ENCODE results near the gene YJEFN3.

YJEFN3 gene

DNA sequence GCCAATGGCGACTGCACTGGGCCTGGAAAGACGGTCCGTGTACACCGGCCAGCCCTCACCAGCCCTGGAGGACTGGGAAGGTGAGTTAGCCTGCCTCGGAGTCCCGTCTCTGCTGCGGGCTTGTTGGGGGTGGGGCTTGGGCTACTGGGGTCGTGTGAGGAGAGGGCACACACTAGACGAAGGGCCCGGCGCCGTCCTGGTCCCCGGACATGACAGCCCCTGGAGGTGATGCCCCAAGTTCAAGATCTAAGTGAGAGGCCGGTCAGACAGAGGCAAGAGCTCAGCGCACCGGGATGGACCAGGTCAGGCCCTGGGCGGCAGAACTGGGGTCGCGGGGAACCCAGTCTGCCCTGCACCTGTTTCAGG is 11.0 kb downstream of the YJEFN3 start:
- Histone ChIP-seq H3K9me3 (ENCODE audit: low read length) (no peaks in the 10 kb centered on the region), H4K20me1 (ENCODE audit: insufficient read depth, low read length) (no peaks in the 10 kb centered on the region), H2AFZ (ENCODE audit: low read length) (no peak overlapping the region), H3K9me2 (ENCODE audit: low read depth, low read length) (no peaks in the 10 kb centered on the region), H3K4me1 (ENCODE audit: insufficient read depth, low read length, severe bottlenecking) (peaks cover 10% of the 10 kb centered on the region), H3K27ac (ENCODE audit: low read depth, low read length, poor library complexity, severe bottlenecking) (no peak overlapping the region), H3K36me3 (ENCODE audit: insufficient read depth, low read length) (no peaks in the 10 kb centered on the region; the same call in none of the 2 replicates), H3K4me2 (ENCODE audit: low read length) (no peak overlapping the region), H3K79me2 (ENCODE audit: insufficient read depth, low read length) (no peaks in the 10 kb centered on the region), H3K4me3 (ENCODE audit: low read depth, low read length, poor library complexity, severe bottlenecking) (no peak overlapping the region), H3K9ac (ENCODE audit: low read length) (no peak overlapping the region), H3F3A (ENCODE audit: insufficient read depth, low read length) (no peaks in the 10 kb centered on the region), H3K27me3 (ENCODE audit: insufficient read depth, low read length) (no peaks in the 10 kb centered on the region)
- TF ChIP-seq EZH2 (IDR thresholded peaks at IDR 0.05; ENCODE audit: borderline replicate concordance, low read length) = no peak
- TF ChIP-seq, protein P1, sequence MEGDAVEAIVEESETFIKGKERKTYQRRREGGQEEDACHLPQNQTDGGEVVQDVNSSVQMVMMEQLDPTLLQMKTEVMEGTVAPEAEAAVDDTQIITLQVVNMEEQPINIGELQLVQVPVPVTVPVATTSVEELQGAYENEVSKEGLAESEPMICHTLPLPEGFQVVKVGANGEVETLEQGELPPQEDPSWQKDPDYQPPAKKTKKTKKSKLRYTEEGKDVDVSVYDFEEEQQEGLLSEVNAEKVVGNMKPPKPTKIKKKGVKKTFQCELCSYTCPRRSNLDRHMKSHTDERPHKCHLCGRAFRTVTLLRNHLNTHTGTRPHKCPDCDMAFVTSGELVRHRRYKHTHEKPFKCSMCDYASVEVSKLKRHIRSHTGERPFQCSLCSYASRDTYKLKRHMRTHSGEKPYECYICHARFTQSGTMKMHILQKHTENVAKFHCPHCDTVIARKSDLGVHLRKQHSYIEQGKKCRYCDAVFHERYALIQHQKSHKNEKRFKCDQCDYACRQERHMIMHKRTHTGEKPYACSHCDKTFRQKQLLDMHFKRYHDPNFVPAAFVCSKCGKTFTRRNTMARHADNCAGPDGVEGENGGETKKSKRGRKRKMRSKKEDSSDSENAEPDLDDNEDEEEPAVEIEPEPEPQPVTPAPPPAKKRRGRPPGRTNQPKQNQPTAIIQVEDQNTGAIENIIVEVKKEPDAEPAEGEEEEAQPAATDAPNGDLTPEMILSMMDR (IDR thresholded peaks at IDR 0.05; ENCODE audit: low read length) = no peak

GRCh38 chr19:19540064-19540714 is 11.5 kb downstream of the YJEFN3 start:
- no peaks in the 10 kb centered on the region for H3K9me2 ChIP-seq (ENCODE audit: low read depth, low read length)
- H3K79me2 ChIP-seq (ENCODE audit: insufficient read depth, low read length) = no peaks in the 10 kb centered on the region
- H2AFZ ChIP-seq (ENCODE audit: low read length) = no peak overlapping the region
- H3K9ac ChIP-seq (ENCODE audit: low read length) = no peak overlapping the region
- H3K4me1 ChIP-seq (ENCODE audit: insufficient read depth, low read length, severe bottlenecking) = peaks cover 10% of the 10 kb centered on the region
- H3K27ac ChIP-seq (ENCODE audit: low read depth, low read length, poor library complexity, severe bottlenecking) = no peak overlapping the region
- no peaks in the 10 kb centered on the region; the same call in none of the 2 replicates for H3K36me3 ChIP-seq (ENCODE audit: insufficient read depth, low read length)
- H3K4me3 ChIP-seq (ENCODE audit: low read depth, low read length, poor library complexity, severe bottlenecking) = no peak overlapping the region
- H3K9me3 ChIP-seq (ENCODE audit: low read length) = no peaks in the 10 kb centered on the region
- TF ChIP-seq, protein P1 (IDR thresholded peaks at IDR 0.05; ENCODE audit: low read length) = no peak
- TF ChIP-seq EZH2 (IDR thresholded peaks at IDR 0.05; ENCODE audit: borderline replicate concordance, low read length) = no peak
- no peaks in the 10 kb centered on the region for H4K20me1 ChIP-seq (ENCODE audit: insufficient read depth, low read length)
- H3K27me3 ChIP-seq (ENCODE audit: insufficient read depth, low read length) = no peaks in the 10 kb centered on the region
- H3K4me2 ChIP-seq (ENCODE audit: low read length) = no peak overlapping the region
- no peaks in the 10 kb centered on the region for H3F3A ChIP-seq (ENCODE audit: insufficient read depth, low read length)

DNA sequence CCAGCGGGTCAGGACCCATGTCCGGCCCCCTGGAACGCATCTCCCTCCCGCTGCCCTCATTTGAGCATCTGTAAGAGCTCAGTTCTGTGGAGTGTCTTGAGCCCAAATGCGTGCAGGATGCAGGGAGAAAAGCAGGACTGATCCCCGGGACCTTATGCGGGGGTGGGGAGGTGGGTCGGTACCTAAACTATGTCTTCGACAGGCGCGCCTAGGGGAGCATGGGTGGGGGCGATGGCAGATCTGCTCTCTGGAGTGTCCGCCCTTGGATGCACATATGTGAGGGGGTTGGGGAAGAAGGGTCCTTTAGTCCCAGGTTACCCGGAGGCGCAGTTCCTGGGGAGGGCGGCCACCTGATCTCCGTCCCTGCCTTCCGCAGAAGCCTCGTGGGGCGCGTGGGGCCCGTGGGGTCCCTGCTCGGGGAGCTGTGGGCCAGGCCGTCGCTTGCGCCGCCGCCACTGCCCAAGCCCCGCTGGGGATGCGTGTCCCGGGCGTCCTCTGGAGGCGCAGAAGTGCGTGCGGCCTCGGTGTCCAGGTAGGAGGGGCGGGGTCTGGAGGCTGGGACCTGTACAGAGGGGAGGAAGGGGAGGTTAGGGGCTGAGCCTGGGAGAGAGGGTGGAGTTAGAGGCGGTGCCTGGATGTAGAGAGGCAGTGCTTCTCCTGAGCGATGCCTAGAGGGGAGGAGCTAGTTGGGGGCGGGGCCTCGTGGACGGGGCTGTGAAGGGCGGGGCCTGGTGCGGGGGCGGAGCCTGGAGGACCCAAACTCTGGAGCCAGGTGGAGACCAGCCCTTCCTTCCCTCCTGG is 12.2 kb downstream of the YJEFN3 start:
- no peak overlapping the region for H2AFZ ChIP-seq (ENCODE audit: low read length)
- no peaks in the 10 kb centered on the region for H3K9me3 ChIP-seq (ENCODE audit: low read length)
- no peaks in the 10 kb centered on the region for H4K20me1 ChIP-seq (ENCODE audit: insufficient read depth, low read length)
- H3K4me3 ChIP-seq (ENCODE audit: low read depth, low read length, poor library complexity, severe bottlenecking) = no peak overlapping the region
- no peaks in the 10 kb centered on the region for H3K79me2 ChIP-seq (ENCODE audit: insufficient read depth, low read length)
- H3K4me1 ChIP-seq (ENCODE audit: insufficient read depth, low read length, severe bottlenecking) = peaks cover 10% of the 10 kb centered on the region
- no peak overlapping the region for H3K4me2 ChIP-seq (ENCODE audit: low read length)
- H3K27ac ChIP-seq (ENCODE audit: low read depth, low read length, poor library complexity, severe bottlenecking) = no peak overlapping the region
- no peak for TF ChIP-seq EZH2 (IDR thresholded peaks at IDR 0.05; ENCODE audit: borderline replicate concordance, low read length)
- TF ChIP-seq, protein P1 (IDR thresholded peaks at IDR 0.05; ENCODE audit: low read length) = no peak
- no peaks in the 10 kb centered on the region for H3K9me2 ChIP-seq (ENCODE audit: low read depth, low read length)
- no peaks in the 10 kb centered on the region for H3F3A ChIP-seq (ENCODE audit: insufficient read depth, low read length)
- H3K9ac ChIP-seq (ENCODE audit: low read length) = no peak overlapping the region
- H3K27me3 ChIP-seq (ENCODE audit: insufficient read depth, low read length) = no peaks in the 10 kb centered on the region
- no peaks in the 10 kb centered on the region; the same call in 1 of the 2 replicates for H3K36me3 ChIP-seq (ENCODE audit: insufficient read depth, low read length)

All from OCI-LY1 (cell line).